ENCODE results near the gene PPP3CA.

- TF ChIP-seq CTCF (conservative IDR thresholded peaks at IDR 0.05; ENCODE audit: low read depth, low read length) (no peak), EZH2 (IDR thresholded peaks at IDR 0.05; ENCODE audit: borderline replicate concordance, low read depth, low read length, poor library complexity, severe bottlenecking) (no peak)
These were observed 24.6 kb downstream of the PPP3CA start for GRCh38 chr4:101322743-101323142.

Measured in A673 (cell line).